Endothelial cell of umbilical vein (primary cell): ENCODE results near the gene CIITA. TPM values are rescaled to one million over a fixed set of nuclear protein-coding genes. Genes with fewer than 3 reads are reported as not detected.

Source experiments
- BruUV-seq: library from RNA; stranded (reverse); fragments of 400-500 nt; replicated peaks from 2 replicates; lab custom pipeline; 2021; lab: Mats Ljungman, UMichigan
- CTCF ChIA-PET: fragments of 300-600, 350-600 bp; sonication (Branson Sonifier 250); formaldehyde crosslinking; loops from one replicate; lab custom pipeline; 2021; ENCODE audit warnings: antibody characterized with exemption, inconsistent platforms; lab: Charles Lee
- POLR2A ChIA-PET: fragments of 300-600, 350-600 bp; sonication (Branson Sonifier 250); formaldehyde crosslinking; loops from one replicate; lab custom pipeline; 2021; ENCODE audit warnings: antibody characterized with exemption, inconsistent platforms; lab: Charles Lee
- DNase-seq: peaks from one replicate; pipeline ENCODE4 v3.0.0-alpha.2; 2011; ENCODE audit warnings: low read depth, low spot score
- FAIRE-seq: peaks from 2 replicates; lab custom pipeline; 2011; peaks lifted over from hg19 to GRCh38; lab: Jason Lieb, UNC
- H2AFZ ChIP-seq: 2 replicates; pipeline ENCODE4 v1.6.0; 2012; ENCODE audit warnings: low read depth, low read length, control low read depth, inconsistent platforms
- H3K27ac ChIP-seq: 2 replicates; pipeline ENCODE4 v1.5.1; 2011; ENCODE audit warnings: low read depth, mild to moderate bottlenecking, control low read depth, low read length, moderate library complexity; ENCODE audit not compliant: insufficient read depth
- H3K27me3 ChIP-seq, 2 experiments: 2 replicates each; pipeline versions ENCODE4 v1.6.0 to v1.6.1; 2011; ENCODE audit warnings: low read length in 2 of 2, mixed read lengths in 1 of 2; ENCODE audit not compliant: control insufficient read depth in 2 of 2, insufficient read depth in 2 of 2
- H3K36me3 ChIP-seq, 2 experiments: 2 replicates in 1 of 2; 3 replicates in 1 of 2; pipeline ENCODE4 v1.5.1; 2011; ENCODE audit warnings: low read length in 2 of 2, mild to moderate bottlenecking in 1 of 2, moderate library complexity in 1 of 2; ENCODE audit not compliant: control insufficient read depth in 2 of 2, insufficient read depth in 2 of 2; ENCODE audit errors: extremely low read depth in 1 of 2
- H3K4me1 ChIP-seq: 3 replicates; pipeline ENCODE4 v1.5.1; 2011; ENCODE audit warnings: mild to moderate bottlenecking, low read length; ENCODE audit not compliant: control insufficient read depth, insufficient read depth; ENCODE audit errors: extremely low read depth
- H3K4me2 ChIP-seq: 2 replicates; pipeline ENCODE4 v1.6.1; 2011; ENCODE audit warnings: low read length, control low read depth, mixed read lengths; ENCODE audit not compliant: insufficient read depth
- H3K4me3 ChIP-seq, 3 experiments: fragments of 200-600 bp in 1 of 3; sonication (generic), shearing (Covaris generic) in 1 of 3; replicated peaks in 1 of 3; 2 replicates each; pipeline ENCODE4 v1.5.1; 2011 to 2016; ENCODE audit warnings: control low read depth in 3 of 3, low read length in 3 of 3, mild to moderate bottlenecking in 2 of 3, inconsistent platforms in 1 of 3, low read depth in 1 of 3, moderate library complexity in 1 of 3; ENCODE audit not compliant: insufficient read depth in 1 of 3
- H3K79me2 ChIP-seq: 2 replicates; pipeline ENCODE4 v1.6.0; 2012; ENCODE audit warnings: low read length, inconsistent platforms; ENCODE audit not compliant: control insufficient read depth, insufficient read depth
- H3K9ac ChIP-seq: replicated peaks from 2 replicates; pipeline ENCODE3; 2011; ENCODE audit warnings: low read length, control low read depth; ENCODE audit not compliant: insufficient read depth; ENCODE audit errors: extremely low read depth
- H3K9me1 ChIP-seq: replicated peaks from 3 replicates; pipeline ENCODE4 v1.6.0; 2011; ENCODE audit warnings: mild to moderate bottlenecking, low read length; ENCODE audit not compliant: control insufficient read depth, insufficient read depth; ENCODE audit errors: extremely low read depth
- H3K9me3 ChIP-seq: replicated peaks from 2 replicates; pipeline ENCODE4 v1.5.1; 2012; ENCODE audit warnings: low read length, inconsistent platforms; ENCODE audit not compliant: control insufficient read depth, insufficient read depth
- H4K20me1 ChIP-seq: replicated peaks from 2 replicates; pipeline ENCODE3; 2011; ENCODE audit warnings: mild to moderate bottlenecking, low read length; ENCODE audit not compliant: control insufficient read depth, insufficient read depth; ENCODE audit errors: extremely low read depth
- CTCF ChIP-seq, 2 donors: IDR thresholded peaks; 1 replicate in 1 of 2; 2 replicates in 1 of 2; pipeline ENCODE4 v1.5.1; 2011; ENCODE audit warnings: low read length in 2 of 2, mild to moderate bottlenecking in 2 of 2, moderate library complexity in 2 of 2, control low read depth in 1 of 2, inconsistent platforms in 1 of 2, low read depth in 1 of 2; ENCODE audit not compliant: insufficient read depth in 1 of 2; ENCODE audit errors: extremely low read depth in 1 of 2
- EZH2 ChIP-seq: IDR thresholded peaks from 2 replicates; pipeline ENCODE4 v1.6.1; 2012; ENCODE audit warnings: borderline replicate concordance, low read depth, mild to moderate bottlenecking, moderate library complexity, low read length, inconsistent platforms; ENCODE audit not compliant: severe bottlenecking
- FOS ChIP-seq: IDR thresholded peaks from 2 replicates; pipeline ENCODE4 v1.6.1; 2011; ENCODE audit warnings: mild to moderate bottlenecking, low read length, moderate library complexity, borderline replicate concordance; ENCODE audit not compliant: insufficient read depth
- GATA2 ChIP-seq: IDR thresholded peaks from 2 replicates; pipeline ENCODE4 v1.7.0; 2011; ENCODE audit warnings: low read depth, mild to moderate bottlenecking, moderate library complexity, mixed read lengths, low read length; ENCODE audit not compliant: insufficient read length, insufficient read depth
- JUN ChIP-seq: IDR thresholded peaks from 2 replicates; pipeline ENCODE4 v1.6.1; 2011; ENCODE audit warnings: borderline replicate concordance, low read depth; ENCODE audit not compliant: insufficient read length, insufficient read depth
- MAX ChIP-seq: IDR thresholded peaks from 2 replicates; pipeline ENCODE4 v1.6.1; 2011; ENCODE audit not compliant: insufficient read depth, insufficient read length
- MYC ChIP-seq: IDR thresholded peaks from one replicate; pipeline ENCODE4 v1.6.1; 2011; ENCODE audit warnings: mild to moderate bottlenecking, low read depth, low read length
- POLR2A ChIP-seq: IDR thresholded peaks from 2 replicates; pipeline ENCODE4 v1.6.1; 2012; ENCODE audit warnings: low read depth, mild to moderate bottlenecking, control low read depth, low read length
- POLR2AphosphoS5 ChIP-seq: IDR thresholded peaks from 2 replicates; pipeline ENCODE4 v1.6.1; 2012; ENCODE audit warnings: low read depth, mild to moderate bottlenecking, control low read depth, low read length, moderate library complexity; ENCODE audit not compliant: insufficient read depth
- dilution Hi-C: fragments of 300-500 bp; cut with MboI; formaldehyde crosslinking; loops from one replicate; pipeline ENCODE4 v1.15.0; 2019; ENCODE audit warnings: low sequenced_read_pairs; ENCODE audit not compliant: extremely low pct_ligation_motif_present
- intact Hi-C: fragments of 100-400 bp; cut with micrococcal nuclease; formaldehyde crosslinking; loops from one replicate; pipeline ENCODE4 v1.10.0; 2022
- polyA plus RNA-seq, 4 experiments: library from polyadenylated mRNA; depleted of rRNA in 3 of 4; stranded (reverse) in 3 of 4; unstranded in 1 of 4; fragments of >200 nt; gene quantifications; 2 replicates each; pipeline versions ENCODE4 v1.2.1 to v1.2.3, GENCODE V29; 2011 to 2012; ENCODE audit warnings: missing spikeins in 1 of 4
- total RNA-seq: library from RNA; stranded (reverse); gene quantifications from 2 replicates; pipeline ENCODE4 v1.2.3, GENCODE V29; 2021

CIITA gene
- total and polyA plus RNA-seq, 2 donors (not counting 3 experiments of a cell fraction or from before 2014, with no cell fraction given): not detected

GRCh38 chr16:10850478-10850850 is 26.5 kb upstream of the CIITA start:
- Histone ChIP-seq H3K4me3 (no peak overlapping the region), H3K79me2 (no peaks in the 10 kb centered on the region), H3K4me1 (no peaks in the 10 kb centered on the region), H3K36me3 (no peaks in the 10 kb centered on the region), H3K9me3 (no peaks in the 10 kb centered on the region), H3K9ac (no peak overlapping the region), H3K4me2 (no peak overlapping the region), H3K27me3 (no peaks in the 10 kb centered on the region), H3K9me1 (no peaks in the 10 kb centered on the region), H4K20me1 (no peaks in the 10 kb centered on the region), H2AFZ (no peak overlapping the region), H3K27ac (no peak overlapping the region)
- no peak for DNase-seq
- TF ChIP-seq MAX: no peak
- TF ChIP-seq JUN: no peak
- TF ChIP-seq MYC: no peak
- no peak for TF ChIP-seq POLR2A
- no peak for TF ChIP-seq POLR2AphosphoS5
- CTCF ChIA-PET: no interaction called here
- POLR2A ChIA-PET: no interaction called here
- intact Hi-C loops (no loop called here), dilution Hi-C loops (no loop called here)
- no peak for FAIRE-seq
- BruUV-seq: no TSS peak

- BruUV-seq: no TSS peak
- no peaks in the 10 kb centered on the region for H3K4me1 ChIP-seq
- no peaks in the 10 kb centered on the region for H3K9me1 ChIP-seq
- H3K27me3 ChIP-seq: no peaks in the 10 kb centered on the region
- no peaks in the 10 kb centered on the region for H4K20me1 ChIP-seq
- H3K79me2 ChIP-seq: no peaks in the 10 kb centered on the region
- no peak for DNase-seq
- no peak overlapping the region for H3K27ac ChIP-seq
- no peak overlapping the region for H3K4me2 ChIP-seq
- intact Hi-C loops (no loop called here), dilution Hi-C loops (no loop called here)
- no peaks in the 10 kb centered on the region for H3K9me3 ChIP-seq
- H2AFZ ChIP-seq: no peak overlapping the region
- no peaks in the 10 kb centered on the region for H3K36me3 ChIP-seq
- CTCF ChIA-PET: no interaction called here
- FAIRE-seq: no peak
- H3K9ac ChIP-seq: no peak overlapping the region
- no peak overlapping the region for H3K4me3 ChIP-seq
- POLR2A ChIA-PET: no interaction called here
- TF ChIP-seq MAX (no peak), POLR2A (no peak), POLR2AphosphoS5 (no peak), MYC (no peak), EZH2 (no peak), FOS (no peak), CTCF (IDR thresholded peaks at IDR 0.05; ENCODE audit: extremely low read depth in 1 of 2, insufficient read depth in 1 of 2, low read depth in 1 of 2, low read length in 2 of 2) (no peak), GATA2 (no peak), JUN (no peak)
Observed at GRCh38 chr16:10851512-10851911, 25.5 kb upstream of the CIITA start.
